A549 (cell line): ENCODE measurements around the gene ARHGEF10L. TPM values are rescaled to one million over a fixed set of nuclear protein-coding genes. Genes with fewer than 3 reads are reported as not detected.

Source experiments
- ATAC-seq, 2 experiments: fragments of 200-7000 bp in 1 of 2; fragments of >200 bp in 1 of 2; cut with Nextera tagmentation in 1 of 2; cut with Tn5 transposase in 1 of 2; 3 replicates each; pipeline versions ENCODE4 v1.8.0 to v1.9.1; 2018 to 2020; ENCODE audit warnings: mild to moderate bottlenecking in 1 of 2, moderate library complexity in 1 of 2
- CTCF ChIA-PET: fragments of 300-600 bp; sonication (Branson Sonifier 250); formaldehyde crosslinking; extraction: SDS; loops from one replicate; lab custom pipeline; 2021; ENCODE audit warnings: antibody characterized with exemption, inconsistent platforms; lab: Yijun Ruan, JAX
- POLR2A ChIA-PET: fragments of 350-600 bp; formaldehyde crosslinking; extraction: SDS; loops from one replicate; lab custom pipeline; 2021; ENCODE audit warnings: antibody characterized with exemption, inconsistent platforms; lab: Yijun Ruan, JAX
- DNase-seq, 2 experiments: peaks; one replicate each; pipeline versions ENCODE4 v3.0.0 to v3.0.0-alpha.2; 2011 to 2016; ENCODE audit warnings: low read depth in 1 of 2, low spot score in 1 of 2
- FAIRE-seq: peaks from 2 replicates; lab custom pipeline; 2011; peaks lifted over from hg19 to GRCh38; lab: Jason Lieb, UNC
- H3K27ac ChIP-seq, 2 experiments: fragments of >200 bp; sonication (Bioruptor Twin); formaldehyde crosslinking; 3 replicates each; pipeline ENCODE4 v1.5.1; 2016 to 2017
- H3K4me1 ChIP-seq: fragments of >200 bp; sonication (Bioruptor Twin); formaldehyde crosslinking; 3 replicates; pipeline ENCODE4 v1.6.1; 2016
- H3K4me2 ChIP-seq: fragments of >200 bp; sonication (Bioruptor Twin); formaldehyde crosslinking; 3 replicates; pipeline ENCODE4 v1.6.1; 2016
- H3K4me3 ChIP-seq: fragments of >200 bp; sonication (Bioruptor Twin); formaldehyde crosslinking; 3 replicates; pipeline ENCODE4 v1.5.1; 2016
- H3K9me3 ChIP-seq: fragments of >200 bp; sonication (Bioruptor Twin); formaldehyde crosslinking; 3 replicates; pipeline ENCODE4 v1.6.1; 2016
- CHD2 ChIP-seq: fragments of 150-350 bp; IDR thresholded peaks from 2 replicates; pipeline ENCODE4 v1.6.1; 2014; ENCODE audit warnings: low read length; ENCODE audit not compliant: partially characterized antibody
- CHD4 ChIP-seq: fragments of 200-600 bp; sonication (generic); IDR thresholded peaks from 2 replicates; pipeline ENCODE4 v1.6.1; 2016; ENCODE audit warnings: antibody characterized with exemption, mild to moderate bottlenecking, borderline replicate concordance
- EHMT2 ChIP-seq: fragments of 200-600 bp; sonication (generic); IDR thresholded peaks from 2 replicates; pipeline ENCODE4 v1.6.1; 2016; ENCODE audit warnings: antibody characterized with exemption, low read depth, mild to moderate bottlenecking, moderate library complexity
- FOSB ChIP-seq: fragments of 250-450 bp; sonication (Bioruptor Pico); IDR thresholded peaks from 2 replicates; pipeline ENCODE4 v1.5.0; 2020; ENCODE audit warnings: mild to moderate bottlenecking, moderate library complexity
- FOSL2 ChIP-seq, 2 experiments: fragments of 450-650 bp in 1 of 2; fragments of >200 bp in 1 of 2; sonication (Bioruptor Twin) in 1 of 2; formaldehyde crosslinking; IDR thresholded peaks; 2 replicates each; pipeline versions ENCODE4 v1.5.0 to v1.6.1; 2016 to 2020; ENCODE audit warnings: mild to moderate bottlenecking in 1 of 2, moderate library complexity in 1 of 2
- GATA3 ChIP-seq: IDR thresholded peaks from 2 replicates; pipeline ENCODE4 v1.6.1; 2012; ENCODE audit warnings: borderline replicate concordance
- JUN ChIP-seq, 2 experiments: fragments of >200 bp; sonication (Bioruptor Twin); formaldehyde crosslinking; IDR thresholded peaks; 2 replicates in 1 of 2; 3 replicates in 1 of 2; pipeline ENCODE4 v1.6.1; 2016 to 2017
- MAFK ChIP-seq: fragments of 450-650 bp; IDR thresholded peaks from 2 replicates; pipeline ENCODE4 v1.6.1; 2014; ENCODE audit not compliant: partially characterized antibody
- MAZ ChIP-seq: fragments of 150-350 bp; IDR thresholded peaks from 2 replicates; pipeline ENCODE4 v1.6.1; 2014; ENCODE audit warnings: antibody characterized with exemption, low read depth, low read length, borderline replicate concordance
- MYC ChIP-seq: IDR thresholded peaks from 2 replicates; pipeline ENCODE4 v1.6.1; 2012; ENCODE audit warnings: mild to moderate bottlenecking, inconsistent platforms, low read length, improper control_type of control experiment, borderline replicate concordance
- NPAS2 ChIP-seq: fragments of 250-450 bp; sonication (Bioruptor Pico); IDR thresholded peaks from 2 replicates; pipeline ENCODE4 v1.8.0; 2022; ENCODE audit warnings: mild to moderate bottlenecking, moderate library complexity, borderline replicate concordance
- PHF8 ChIP-seq: fragments of 200-600 bp; sonication (generic); IDR thresholded peaks from 2 replicates; pipeline ENCODE4 v1.6.1; 2016; ENCODE audit warnings: low read depth, mild to moderate bottlenecking, antibody characterized with exemption, moderate library complexity, borderline replicate concordance
- POLR2AphosphoS2 ChIP-seq: conservative IDR thresholded peaks from 2 replicates; pipeline ENCODE4 v1.6.1; 2012; ENCODE audit warnings: low read length, improper control_type of control experiment, inconsistent platforms
- RCOR1 ChIP-seq: fragments of 150-350 bp; IDR thresholded peaks from 2 replicates; pipeline ENCODE4 v1.6.1; 2014; ENCODE audit warnings: antibody characterized with exemption, low read length, low read depth
- RNF2 ChIP-seq: fragments of 200-600 bp; sonication (generic); IDR thresholded peaks from 2 replicates; pipeline ENCODE4 v1.6.1; 2016; ENCODE audit warnings: low read depth, mild to moderate bottlenecking, antibody characterized with exemption, moderate library complexity, borderline replicate concordance
- TFCP2L1 ChIP-seq: fragments of 250-450 bp; sonication (Bioruptor Pico); IDR thresholded peaks from 2 replicates; pipeline ENCODE4 v1.5.0; 2021; ENCODE audit warnings: mild to moderate bottlenecking
- TP53 ChIP-seq: fragments of 250-450 bp; sonication (Bioruptor Pico); IDR thresholded peaks from 2 replicates; pipeline ENCODE4 v1.5.0; 2021; ENCODE audit warnings: mild to moderate bottlenecking, moderate library complexity
- ZC3H11A ChIP-seq: fragments of 450-650 bp; IDR thresholded peaks from 2 replicates; pipeline ENCODE4 v1.6.1; 2014; ENCODE audit warnings: antibody characterized with exemption, mild to moderate bottlenecking
- WGBS: methylation state at CpG from one replicate; pipeline ENCODE4 v1.1.6; 2017; ENCODE audit errors: missing lambda C conversion rate; 5-methylcytosine and 5-hydroxymethylcytosine counted together
- polyA plus RNA-seq, 4 experiments: library from polyadenylated mRNA; depleted of rRNA in 3 of 4; stranded (reverse); fragments of >200 nt; fragmentation: RNase III in 1 of 4; extraction: RNeasy Plus Mini Kit Qiagen cat#74134 plus additional on column Dnase treatment in 1 of 4; gene quantifications; 2 replicates in 3 of 4; 3 replicates in 1 of 4; pipeline ENCODE4 v1.2.3, GENCODE V29; 2011 to 2017
- TF ChIP-seq, protein P1 (sequence below): IDR thresholded peaks from 2 replicates; pipeline ENCODE4 v1.6.1; 2012

ARHGEF10L gene
- polyA plus RNA-seq, 2 of the 4 experiments (the other 2 are of a cell fraction): 3.5 to 5.2 TPM

DNA sequence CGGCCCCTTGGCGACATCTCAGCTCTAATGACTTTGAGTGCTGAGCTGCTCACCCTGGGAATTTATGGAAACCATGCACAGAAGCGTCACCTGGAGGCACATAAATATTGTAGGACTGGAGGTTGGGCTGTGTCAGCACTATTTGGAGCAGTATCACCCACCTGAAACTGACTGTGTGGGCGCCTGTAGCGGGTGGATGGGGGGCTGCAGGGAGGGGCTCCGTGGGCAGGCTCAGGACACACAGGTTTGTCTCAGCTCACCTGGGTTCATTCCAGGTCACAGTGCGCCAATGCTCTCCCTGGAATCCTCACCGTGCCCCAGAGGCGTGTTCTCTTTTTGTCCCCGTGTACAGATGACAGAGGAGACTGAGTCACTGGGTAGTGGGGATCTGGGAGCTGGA is 140.8 kb downstream of the ARHGEF10L start:
- FAIRE-seq (no peak), DNase-seq (no peak), ATAC-seq (no peak)
- no peaks in the 10 kb centered on the region for H3K4me1 ChIP-seq
- H3K4me3 ChIP-seq: no peak overlapping the region
- H3K27ac ChIP-seq: no peak overlapping the region
- TF ChIP-seq MYC (no peak), MAFK (peak; percentile 44)
- 82% methylated on average over 8 of the region's 10 CpGs for WGBS
- no peaks in the 10 kb centered on the region for H3K9me3 ChIP-seq
- H3K4me2 ChIP-seq: no peak overlapping the region
- CTCF ChIA-PET: interaction anchor here (0.6 to 3.5 kb wide), 6 partner anchors 10 to 183 kb away, joined by 3 to 10 read pairs (median 3); no protein-coding TSS in a partner anchor
- POLR2A ChIA-PET: no interaction called here

DNA sequence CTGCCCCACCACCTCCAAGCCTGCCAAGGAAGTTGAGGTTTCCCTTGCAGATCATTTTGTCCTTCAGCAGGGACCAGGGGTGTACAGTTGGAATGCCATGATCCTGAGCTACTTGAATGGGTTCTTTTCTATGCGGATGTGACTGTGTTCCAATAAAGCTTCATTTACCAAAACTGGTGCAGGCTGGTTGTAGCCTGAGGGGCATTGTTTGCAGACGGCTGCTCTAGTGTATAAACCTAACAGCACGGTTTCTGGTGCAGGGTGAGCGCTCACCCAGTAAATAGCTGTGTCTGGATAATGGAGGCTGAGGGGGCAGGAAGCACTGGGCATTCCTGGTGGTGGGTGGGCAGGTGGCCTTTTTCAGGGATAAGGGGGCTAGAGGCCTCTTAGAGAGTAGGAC is 142.9 kb downstream of the ARHGEF10L start:
- POLR2A ChIA-PET: no interaction called here
- TF ChIP-seq TP53 (CRISPR knock-in tag) (no peak), FOSB (CRISPR knock-in tag) (no peak), JUN (IDR thresholded peaks at IDR 0.05) (no peak), POLR2AphosphoS2 (no peak), RNF2 (no peak), CHD4 (no peak), FOSL2 (IDR thresholded peaks at IDR 0.05) (no peak), FOSL2 (CRISPR knock-in tag; IDR thresholded peaks at IDR 0.05) (no peak), CHD2 (no peak)
- TF ChIP-seq, protein P1, sequence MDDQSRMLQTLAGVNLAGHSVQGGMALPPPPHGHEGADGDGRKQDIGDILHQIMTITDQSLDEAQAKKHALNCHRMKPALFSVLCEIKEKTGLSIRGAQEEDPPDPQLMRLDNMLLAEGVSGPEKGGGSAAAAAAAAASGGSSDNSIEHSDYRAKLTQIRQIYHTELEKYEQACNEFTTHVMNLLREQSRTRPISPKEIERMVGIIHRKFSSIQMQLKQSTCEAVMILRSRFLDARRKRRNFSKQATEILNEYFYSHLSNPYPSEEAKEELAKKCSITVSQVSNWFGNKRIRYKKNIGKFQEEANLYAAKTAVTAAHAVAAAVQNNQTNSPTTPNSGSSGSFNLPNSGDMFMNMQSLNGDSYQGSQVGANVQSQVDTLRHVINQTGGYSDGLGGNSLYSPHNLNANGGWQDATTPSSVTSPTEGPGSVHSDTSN: no peak
- Histone ChIP-seq H3K27ac (no peak overlapping the region), H3K4me1 (no peaks in the 10 kb centered on the region), H3K4me2 (no peak overlapping the region), H3K4me3 (no peak overlapping the region), H3K9me3 (no peaks in the 10 kb centered on the region)
- no peak for ATAC-seq
- FAIRE-seq: no peak
- DNase-seq: no peak
- CTCF ChIA-PET: interaction anchor here (0.5 to 1.7 kb wide), 3 partner anchors 14 to 242 kb away, joined by 3 read pairs; no protein-coding TSS in a partner anchor
- 83% methylated on average over 4 of the region's 4 CpGs for WGBS

DNA sequence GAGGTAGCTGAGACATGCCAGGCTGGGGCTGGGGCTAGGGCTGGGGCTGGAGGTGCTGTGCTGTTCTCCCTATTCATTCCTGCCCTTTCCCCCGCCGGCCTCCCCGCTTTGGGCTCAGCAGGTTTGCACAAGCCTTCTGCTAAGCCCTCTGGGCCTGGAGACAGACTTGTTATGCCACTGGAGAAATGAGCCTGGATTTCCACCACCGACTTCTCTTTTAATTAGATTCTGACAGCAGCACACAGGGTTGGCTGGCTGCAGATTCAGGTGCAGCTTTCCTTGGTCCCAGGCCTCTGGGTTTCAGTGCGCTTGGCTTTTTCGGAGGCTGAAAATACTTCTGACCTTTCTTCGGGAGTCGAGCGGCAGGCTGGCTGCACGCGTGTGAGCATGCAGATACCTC is 144.1 kb downstream of the ARHGEF10L start:
- WGBS: 98% methylated on average over 11 of the region's 11 CpGs
- TF ChIP-seq RCOR1 (no peak), EHMT2 (no peak), MAFK (no peak), GATA3 (no peak), NPAS2 (CRISPR knock-in tag) (no peak), ZC3H11A (no peak), MAZ (no peak), TFCP2L1 (no peak), PHF8 (no peak)
- TF ChIP-seq, all 56 proteins: peak for 0
- FAIRE-seq (no peak), ATAC-seq (no peak), DNase-seq (no peak)
- Histone ChIP-seq H3K4me3 (no peak overlapping the region), H3K4me1 (no peaks in the 10 kb centered on the region), H3K9me3 (no peaks in the 10 kb centered on the region), H3K27ac (no peak overlapping the region), H3K4me2 (no peak overlapping the region)
- ChIA-PET CTCF (interaction anchor here (0.8 to 1.7 kb wide), 2 partner anchors 13 to 507 kb away, joined by 3 read pairs; no protein-coding TSS in a partner anchor), POLR2A (no interaction called here)

DNA sequence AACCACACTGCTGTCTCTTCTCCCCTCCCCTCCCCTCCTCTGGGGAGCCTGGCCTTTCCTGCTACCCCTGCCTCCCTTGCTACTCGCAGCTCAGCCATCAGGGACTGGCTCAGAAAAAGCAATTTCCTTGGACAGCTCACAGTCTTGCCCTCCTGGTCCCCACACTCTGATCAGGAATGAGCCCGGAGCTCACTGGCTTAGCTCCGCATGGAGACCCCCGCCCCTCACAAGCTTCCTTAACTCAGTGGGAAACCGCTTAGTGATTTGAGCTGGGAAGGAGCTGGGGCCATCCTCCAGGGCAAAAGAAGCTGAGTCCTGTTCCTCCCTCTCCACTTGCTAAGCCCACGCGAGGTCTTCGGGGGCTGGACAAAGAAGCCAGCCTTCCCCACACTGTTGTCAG is 145.3 kb downstream of the ARHGEF10L start:
- POLR2A ChIA-PET: no interaction called here
- no peak for TF ChIP-seq FOSB (CRISPR knock-in tag)
- Histone ChIP-seq H3K4me3 (no peak overlapping the region), H3K4me1 (no peaks in the 10 kb centered on the region), H3K4me2 (no peak overlapping the region), H3K9me3 (no peaks in the 10 kb centered on the region), H3K27ac (no peak overlapping the region)
- no peak for FAIRE-seq
- WGBS: 96% methylated on average over 6 of the region's 8 CpGs
- CTCF ChIA-PET: interaction anchor here (1.0 to 1.4 kb wide), 2 partner anchors 24 to 416 kb away, joined by 3 read pairs; no protein-coding TSS in a partner anchor
- DNase-seq: no peak
- no peak for ATAC-seq
